T-helper 17 cell (primary cell): ENCODE results near the gene GNA14. TPM values are rescaled to one million over a fixed set of nuclear protein-coding genes. Genes with fewer than 3 reads are reported as not detected.

ENCODE experiments used
- ATAC-seq: fragments of 150-1000 bp; cut with Tn5 transposase; 2 replicates; pipeline ENCODE4 v1.10.0; 2021; ENCODE audit warnings: mild to moderate bottlenecking, moderate library complexity
- DNase-seq, 3 donors: peaks; one replicate each; pipeline versions ENCODE4 v3.0.0 to v3.0.0-alpha.2; 2020 to 2021
- H3K9me3 ChIP-seq: one replicate; pipeline ENCODE4 v1.7.0; 2013; ENCODE audit warnings: low read length, mild to moderate bottlenecking; ENCODE audit not compliant: control insufficient read depth, poor library complexity, severe bottlenecking
- H3K27ac Mint-ChIP-seq: one replicate; pipeline ENCODE4 v1.8.0; 2022; ENCODE audit warnings: mild to moderate bottlenecking, moderate library complexity, mixed read lengths
- H3K27me3 Mint-ChIP-seq: one replicate; pipeline ENCODE4 v1.8.0; 2022; ENCODE audit warnings: mixed read lengths
- H3K36me3 Mint-ChIP-seq: one replicate; pipeline ENCODE4 v1.8.0; 2022; ENCODE audit warnings: low read depth, mixed read lengths
- H3K4me1 Mint-ChIP-seq: one replicate; pipeline ENCODE4 v1.8.0; 2022; ENCODE audit warnings: mild to moderate bottlenecking, mixed read lengths
- H3K4me3 Mint-ChIP-seq: one replicate; pipeline ENCODE4 v1.8.0; 2022; ENCODE audit warnings: mild to moderate bottlenecking, moderate library complexity, mixed read lengths
- total RNA-seq, 4 donors: library from RNA in 2 of 4; stranded (reverse) in 2 of 4; gene quantifications; one replicate each; pipeline ENCODE4 v1.2.3 and lab custom pipeline; 2022 to 2026

Gene GNA14
- total RNA-seq, 2 donors from 2014 or later: not detected

GRCh38 chr9:77562019-77562748 lies 85.9 kb downstream of the GNA14 start:
- H3K4me1 Mint-ChIP-seq: no peaks in the 10 kb centered on the region
- peaks cover 24% of the 10 kb centered on the region for H3K27me3 Mint-ChIP-seq
- H3K4me3 Mint-ChIP-seq: no peak overlapping the region
- H3K36me3 Mint-ChIP-seq: no peaks in the 10 kb centered on the region
- H3K9me3 ChIP-seq: no peaks in the 10 kb centered on the region
- no peak for DNase-seq
- no peak overlapping the region for H3K27ac Mint-ChIP-seq
- no peak for ATAC-seq

- ATAC-seq (no peak), DNase-seq (no peak)
- peaks cover 2% of the 10 kb centered on the region for H3K4me1 Mint-ChIP-seq
- no peaks in the 10 kb centered on the region for H3K9me3 ChIP-seq
- no peak overlapping the region for H3K4me3 Mint-ChIP-seq
- H3K27ac Mint-ChIP-seq: no peak overlapping the region
- no peaks in the 10 kb centered on the region for H3K36me3 Mint-ChIP-seq
- H3K27me3 Mint-ChIP-seq: peaks cover 27% of the 10 kb centered on the region
These were observed 86.6 kb downstream of the GNA14 start for GRCh38 chr9:77561331-77562018.

GRCh38 chr9:77556396-77556795 lies 91.7 kb downstream of the GNA14 start:
- Mint-ChIP-seq H3K27me3 (peaks cover 29% of the 10 kb centered on the region), H3K4me3 (no peak overlapping the region), H3K36me3 (no peaks in the 10 kb centered on the region), H3K4me1 (peaks cover 2% of the 10 kb centered on the region), H3K27ac (no peak overlapping the region)
- no peaks in the 10 kb centered on the region for H3K9me3 ChIP-seq
- DNase-seq: no peak
- no peak for ATAC-seq

- no peaks in the 10 kb centered on the region for H3K9me3 ChIP-seq
- H3K4me1 Mint-ChIP-seq: peaks cover 4% of the 10 kb centered on the region
- no peak overlapping the region for H3K27ac Mint-ChIP-seq
- H3K27me3 Mint-ChIP-seq: peaks cover 41% of the 10 kb centered on the region
- DNase-seq (no peak), ATAC-seq (no peak)
- no peak overlapping the region for H3K4me3 Mint-ChIP-seq
- H3K36me3 Mint-ChIP-seq: no peaks in the 10 kb centered on the region
These were observed 93.5 kb downstream of the GNA14 start for GRCh38 chr9:77554586-77555105.

- H3K4me3 Mint-ChIP-seq: no peak overlapping the region
- ATAC-seq: no peak
These were observed 100.9 kb downstream of the GNA14 start for GRCh38 chr9:77547106-77547730.

GRCh38 chr9:77546376-77546950 lies 101.7 kb downstream of the GNA14 start:
- peaks cover 2% of the 10 kb centered on the region for H3K4me1 Mint-ChIP-seq
- peaks cover 33% of the 10 kb centered on the region for H3K27me3 Mint-ChIP-seq
- DNase-seq (no peak), ATAC-seq (no peak)
- H3K36me3 Mint-ChIP-seq: peaks cover 2% of the 10 kb centered on the region
- H3K4me3 Mint-ChIP-seq: no peak overlapping the region
- H3K27ac Mint-ChIP-seq: no peak overlapping the region
- H3K9me3 ChIP-seq: no peaks in the 10 kb centered on the region

More at GRCh38 chr9:77547106-77547730, 100.9 kb downstream of the GNA14 start:
- H3K36me3 Mint-ChIP-seq: peaks cover 2% of the 10 kb centered on the region
- peaks cover 2% of the 10 kb centered on the region for H3K4me1 Mint-ChIP-seq
- H3K27me3 Mint-ChIP-seq: peaks cover 34% of the 10 kb centered on the region
- no peaks in the 10 kb centered on the region for H3K9me3 ChIP-seq
- no peak overlapping the region for H3K27ac Mint-ChIP-seq
- DNase-seq: no peak

GRCh38 chr9:77544546-77544945 lies 103.6 kb downstream of the GNA14 start:
- H3K36me3 Mint-ChIP-seq: peaks cover 2% of the 10 kb centered on the region
- no peaks in the 10 kb centered on the region for H3K4me1 Mint-ChIP-seq
- no peak overlapping the region for H3K27ac Mint-ChIP-seq
- H3K27me3 Mint-ChIP-seq: peaks cover 18% of the 10 kb centered on the region
- ATAC-seq: no peak
- DNase-seq: no peak
- peaks cover 2% of the 10 kb centered on the region for H3K9me3 ChIP-seq
- no peak overlapping the region for H3K4me3 Mint-ChIP-seq

- H3K36me3 Mint-ChIP-seq: no peaks in the 10 kb centered on the region
- ATAC-seq: no peak
- H3K9me3 ChIP-seq: peaks cover 2% of the 10 kb centered on the region
- H3K4me1 Mint-ChIP-seq: no peaks in the 10 kb centered on the region
- peaks cover 7% of the 10 kb centered on the region for H3K27me3 Mint-ChIP-seq
- no peak overlapping the region for H3K4me3 Mint-ChIP-seq
- DNase-seq: no peak
- H3K27ac Mint-ChIP-seq: no peak overlapping the region
These were observed 104.8 kb downstream of the GNA14 start for GRCh38 chr9:77543131-77543822.

- Mint-ChIP-seq H3K4me3 (no peak overlapping the region), H3K4me1 (no peaks in the 10 kb centered on the region), H3K36me3 (no peaks in the 10 kb centered on the region), H3K27me3 (no peaks in the 10 kb centered on the region), H3K27ac (no peak overlapping the region)
- DNase-seq (no peak), ATAC-seq (no peak)
- H3K9me3 ChIP-seq: peaks cover 2% of the 10 kb centered on the region
These were observed 106.5 kb downstream of the GNA14 start for GRCh38 chr9:77541600-77541999.

- peaks cover 2% of the 10 kb centered on the region for H3K9me3 ChIP-seq
- Mint-ChIP-seq H3K4me3 (no peak overlapping the region), H3K27me3 (no peaks in the 10 kb centered on the region), H3K4me1 (no peaks in the 10 kb centered on the region), H3K36me3 (no peaks in the 10 kb centered on the region), H3K27ac (no peak overlapping the region)
- DNase-seq: no peak
- ATAC-seq: no peak
These were observed 107.1 kb downstream of the GNA14 start for GRCh38 chr9:77541055-77541454.

GRCh38 chr9:77534376-77535057 lies 113.6 kb downstream of the GNA14 start:
- no peaks in the 10 kb centered on the region for H3K9me3 ChIP-seq
- H3K27ac Mint-ChIP-seq: no peak overlapping the region
- peaks cover 18% of the 10 kb centered on the region for H3K27me3 Mint-ChIP-seq
- no peak for DNase-seq
- no peaks in the 10 kb centered on the region for H3K36me3 Mint-ChIP-seq
- ATAC-seq: no peak
- peaks cover 2% of the 10 kb centered on the region for H3K4me1 Mint-ChIP-seq
- H3K4me3 Mint-ChIP-seq: no peak overlapping the region

- Mint-ChIP-seq H3K4me1 (peaks cover 2% of the 10 kb centered on the region), H3K27me3 (peaks cover 18% of the 10 kb centered on the region), H3K36me3 (no peaks in the 10 kb centered on the region), H3K27ac (no peak overlapping the region), H3K4me3 (no peak overlapping the region)
- ATAC-seq (no peak), DNase-seq (no peak)
- H3K9me3 ChIP-seq: no peaks in the 10 kb centered on the region
These were observed 114.5 kb downstream of the GNA14 start for GRCh38 chr9:77533671-77534070.
